HCT116 (cell line): ENCODE results near the gene CD163. TPM values are rescaled to one million over a fixed set of nuclear protein-coding genes. Genes with fewer than 3 reads are reported as not detected.
A peak's percentile ranks its signal among the peaks of the same experiment; 100 is the strongest.

Experiments
- ATAC-seq: fragments of 200-7000 bp; cut with Tn5 transposase; 2 replicates; pipeline ENCODE4 v1.9.1; 2020; ENCODE audit warnings: mild to moderate bottlenecking, moderate library complexity
- Bru-seq: library from RNA; stranded (reverse); fragments of 400-500 nt; gene quantifications from one replicate; lab custom pipeline; 2021; lab: Mats Ljungman, UMichigan
- BruChase-seq, 2 experiments: library from RNA; stranded (reverse); fragments of 400-500 nt; gene quantifications; one replicate each; lab custom pipeline; 2021; lab: Mats Ljungman, UMichigan
- BruUV-seq: library from RNA; stranded (reverse); fragments of 400-500 nt; replicated peaks from 2 replicates; lab custom pipeline; 2021; lab: Mats Ljungman, UMichigan
- CTCF ChIA-PET: fragments of 300-600 bp; sonication (Branson Sonifier 250); formaldehyde crosslinking; loops from one replicate; lab custom pipeline; 2021; ENCODE audit warnings: antibody characterized with exemption; lab: Charles Lee
- POLR2A ChIA-PET: fragments of 300-600, 350-600 bp; sonication (Branson Sonifier 250); formaldehyde crosslinking; loops from one replicate; lab custom pipeline; 2021; ENCODE audit warnings: antibody characterized with exemption; lab: Charles Lee
- RAD21 ChIA-PET, 2 experiments: fragments of 300-600 bp; sonication (Branson Sonifier 250); formaldehyde crosslinking; loops; one replicate each; lab custom pipeline; 2023; ENCODE audit warnings: low total read pairs in 2 of 2; ENCODE audit not compliant: uncharacterized antibody in 2 of 2, unreplicated experiment in 2 of 2, low non-redundant PET in 1 of 2; lab: Charles Lee
- DNase-seq: peaks from one replicate; pipeline ENCODE4 v3.0.0-alpha.2; 2010; ENCODE audit warnings: low read depth, low spot score
- H2AFZ ChIP-seq: fragments of 200-600 bp; shearing (Covaris generic), sonication (generic); 2 replicates; pipeline ENCODE4 v1.6.1; 2017; ENCODE audit warnings: low read depth, mixed run types, mixed read lengths, antibody characterized with exemption, low read length; ENCODE audit not compliant: poor library complexity, severe bottlenecking
- H3K27ac ChIP-seq: 2 replicates; pipeline ENCODE4 v1.5.1; 2012; ENCODE audit warnings: low read depth, low read length
- H3K27me3 ChIP-seq: fragments of 200-600 bp; sonication (generic); 2 replicates; pipeline ENCODE4 v1.6.1; 2016; ENCODE audit warnings: mixed run types, low read length, mixed read lengths; ENCODE audit not compliant: insufficient read depth
- H3K36me3 ChIP-seq, 2 experiments: fragments of 200-500 bp in 1 of 2; fragments of 200-600 bp in 1 of 2; sonication (Bioruptor generic) in 1 of 2; sonication (generic) in 1 of 2; 2 replicates each; pipeline versions ENCODE4 v1.5.1 to v1.6.1; 2014 to 2016; ENCODE audit warnings: low read length in 2 of 2, inconsistent platforms in 1 of 2, mixed read lengths in 1 of 2, mixed run types in 1 of 2; ENCODE audit not compliant: insufficient read depth in 2 of 2, control insufficient read depth in 1 of 2
- H3K4me1 ChIP-seq, 2 experiments: fragments of 200-600 bp in 1 of 2; sonication (generic) in 1 of 2; 2 replicates each; pipeline versions ENCODE4 v1.5.1 to v1.6.1; 2012 to 2017; ENCODE audit warnings: low read length in 2 of 2, inconsistent platforms in 1 of 2, mild to moderate bottlenecking in 1 of 2, mixed read lengths in 1 of 2, mixed run types in 1 of 2, moderate library complexity in 1 of 2; ENCODE audit not compliant: insufficient read depth in 2 of 2, control insufficient read depth in 1 of 2
- H3K4me2 ChIP-seq: fragments of 200-600 bp; sonication (generic); 2 replicates; pipeline ENCODE4 v1.6.1; 2017; ENCODE audit warnings: mixed run types, low read length, mixed read lengths
- H3K4me3 ChIP-seq, 2 experiments: fragments of 200-600 bp in 1 of 2; sonication (generic) in 1 of 2; replicated peaks in 1 of 2; 2 replicates each; pipeline ENCODE4 v1.5.1; 2011 to 2016; ENCODE audit warnings: low read length in 2 of 2, control low read depth in 1 of 2, low read depth in 1 of 2, mild to moderate bottlenecking in 1 of 2, mixed read lengths in 1 of 2, mixed run types in 1 of 2
- H3K79me2 ChIP-seq: fragments of 200-600 bp; sonication (generic); 2 replicates; pipeline ENCODE4 v1.6.1; 2017; ENCODE audit warnings: mild to moderate bottlenecking, mixed run types, low read length, moderate library complexity, mixed read lengths; ENCODE audit not compliant: insufficient read depth
- H3K9ac ChIP-seq: fragments of 200-600 bp; sonication (generic); 2 replicates; pipeline ENCODE4 v1.6.1; 2016; ENCODE audit warnings: low read length, mixed read lengths
- H3K9me2 ChIP-seq: fragments of 200-600 bp; sonication (generic), shearing (Covaris generic); 2 replicates; pipeline ENCODE4 v1.6.1; 2017; ENCODE audit warnings: mixed run types, mild to moderate bottlenecking, moderate library complexity; ENCODE audit not compliant: insufficient read depth
- H3K9me3 ChIP-seq, 2 experiments: fragments of 200-500 bp in 1 of 2; fragments of 200-600 bp in 1 of 2; sonication (Bioruptor generic) in 1 of 2; sonication (generic) in 1 of 2; 2 replicates each; pipeline ENCODE4 v1.6.1; 2014 to 2017; ENCODE audit warnings: low read length in 2 of 2, mixed read lengths in 2 of 2, inconsistent platforms in 1 of 2, low read depth in 1 of 2, mild to moderate bottlenecking in 1 of 2, mixed run types in 1 of 2, moderate library complexity in 1 of 2; ENCODE audit not compliant: control insufficient read depth in 1 of 2, insufficient read depth in 1 of 2
- H4K20me1 ChIP-seq: fragments of 200-600 bp; sonication (generic), shearing (Covaris generic); 2 replicates; pipeline ENCODE4 v1.6.1; 2017; ENCODE audit warnings: mixed run types, mild to moderate bottlenecking, moderate library complexity; ENCODE audit not compliant: insufficient read depth
- CBX3 ChIP-seq: IDR thresholded peaks from 2 replicates; pipeline ENCODE4 v1.6.1; 2012; ENCODE audit warnings: low read depth
- CTCF ChIP-seq, 3 experiments: fragments of 200-600 bp in 1 of 3; sonication (generic) in 1 of 3; IDR thresholded peaks in 2 of 3; conservative IDR thresholded peaks in 1 of 3; 2 replicates each; pipeline ENCODE4 v1.5.1; 2012 to 2017; ENCODE audit warnings: low read depth in 2 of 3, low read length in 2 of 3, antibody characterized with exemption in 1 of 3, borderline replicate concordance in 1 of 3, control low read depth in 1 of 3, mild to moderate bottlenecking in 1 of 3, mixed read lengths in 1 of 3, mixed run types in 1 of 3, moderate library complexity in 1 of 3; ENCODE audit not compliant: insufficient read depth in 1 of 3
- EZH2 ChIP-seq: fragments of 200-600 bp; sonication (generic); IDR thresholded peaks from 2 replicates; pipeline ENCODE4 v1.6.1; 2017; ENCODE audit warnings: antibody characterized with exemption, mixed run types
- FOSL1 ChIP-seq: IDR thresholded peaks from 2 replicates; pipeline ENCODE4 v1.6.1; 2012; ENCODE audit warnings: low read depth
- JUND ChIP-seq: IDR thresholded peaks from 2 replicates; pipeline ENCODE4 v1.6.1; 2012
- POLR2A ChIP-seq: IDR thresholded peaks from 2 replicates; pipeline ENCODE4 v1.7.0; 2011; ENCODE audit warnings: borderline replicate concordance; ENCODE audit not compliant: insufficient read depth, insufficient read length; ENCODE audit errors: extremely low read depth
- POLR2AphosphoS5 ChIP-seq: IDR thresholded peaks from 2 replicates; pipeline ENCODE4 v1.6.1; 2011; ENCODE audit warnings: mild to moderate bottlenecking, low read depth, low read length, moderate library complexity
- REST ChIP-seq: IDR thresholded peaks from 2 replicates; pipeline ENCODE4 v1.6.1; 2012; ENCODE audit warnings: low read depth
- SIN3A ChIP-seq: IDR thresholded peaks from 2 replicates; pipeline ENCODE4 v1.6.1; 2012; ENCODE audit warnings: low read depth
- SP1 ChIP-seq: IDR thresholded peaks from 2 replicates; pipeline ENCODE4 v1.6.1; 2012; ENCODE audit warnings: low read depth
- TCF7L2 ChIP-seq: IDR thresholded peaks from 2 replicates; pipeline ENCODE4 v1.7.0; 2011; ENCODE audit warnings: borderline replicate concordance, inconsistent platforms; ENCODE audit not compliant: insufficient read depth, insufficient read length; ENCODE audit errors: extremely low read depth
- ZFX ChIP-seq: fragments of 450-650 bp; IDR thresholded peaks from 2 replicates; pipeline ENCODE4 v1.6.1; 2017
- ZNF274 ChIP-seq: fragments of 200-500 bp; sonication (Bioruptor generic); IDR thresholded peaks from 2 replicates; pipeline ENCODE4 v1.6.1; 2014; ENCODE audit warnings: mild to moderate bottlenecking, low read depth, low read length, inconsistent platforms
- intact Hi-C: fragments of 100-400 bp; cut with micrococcal nuclease; formaldehyde crosslinking; loops from 2 replicates; pipeline ENCODE4 v1.10.0; 2022
- long read RNA-seq: library from polyadenylated mRNA; unstranded; transcript quantifications from one replicate; pipeline ENCODE4 v2.0.0, GENCODE V29; 2021; ENCODE audit not compliant: unreplicated experiment
- polyA plus RNA-seq: library from polyadenylated mRNA; unstranded; fragments of >200 nt; gene quantifications from 2 replicates; pipeline ENCODE4 v1.2.1, GENCODE V29; 2012; ENCODE audit warnings: missing spikeins
- total RNA-seq: library from RNA; stranded (reverse); gene quantifications from one replicate; pipeline ENCODE4 v1.2.1, GENCODE V29; 2021; ENCODE audit not compliant: unreplicated experiment
- TF ChIP-seq, protein P1 (sequence below): IDR thresholded peaks from 2 replicates; pipeline ENCODE4 v1.6.1; 2011; ENCODE audit warnings: mild to moderate bottlenecking, low read length, moderate library complexity; ENCODE audit not compliant: insufficient replicate concordance; ENCODE audit errors: extremely low read depth
- TF ChIP-seq, protein P2 (sequence below): IDR thresholded peaks from 2 replicates; pipeline ENCODE4 v1.6.1; 2012

The CD163 gene
- 1.4 TPM for total RNA-seq
- not detected in 2 replicates for polyA plus RNA-seq
- Bru-seq, nascent RNA = not detected
- not detected for BruChase-seq, experiment 1, labeled RNA remaining after a 6-hour chase
- BruChase-seq, experiment 2, labeled RNA remaining after a 2-hour chase = not detected
- long read RNA-seq = 0 reads

DNA sequence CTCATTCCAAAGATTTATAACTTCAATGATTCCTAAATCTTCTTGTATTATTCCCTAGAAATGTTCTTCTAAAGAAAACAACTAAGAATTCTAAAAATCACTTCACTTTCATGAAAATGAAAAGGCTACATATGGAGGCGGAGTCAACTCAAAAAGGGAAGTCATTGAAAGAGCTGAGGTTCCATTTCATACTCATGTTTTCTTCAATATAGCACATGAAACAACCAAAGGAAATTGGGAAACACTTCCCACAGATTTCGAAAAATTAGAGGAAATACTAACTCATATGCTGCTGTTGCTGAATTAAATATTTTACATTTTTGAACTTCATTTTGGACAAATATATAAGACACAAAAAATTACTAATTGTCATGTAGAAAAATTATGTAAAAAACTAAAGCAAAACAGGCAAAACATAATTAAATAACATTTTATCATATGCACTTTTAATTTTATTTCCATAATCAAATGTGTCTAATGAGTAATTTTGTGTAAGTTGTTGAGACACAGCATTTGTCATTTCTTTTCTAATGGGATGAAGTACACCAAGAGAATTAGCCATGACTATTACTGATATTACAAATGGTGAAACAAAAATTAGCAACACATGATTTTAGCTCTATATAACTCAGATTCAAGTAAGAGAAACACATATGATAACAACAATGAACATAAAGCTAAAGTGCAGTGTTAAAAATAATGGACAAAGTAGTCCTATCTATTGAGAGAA lies at the start of gene CD163:
Gene CD163, minus strand, starts transcription at position 92 of the 730 bp plus-strand sequence. Its CDS starts 87 bp downstream, at position 5.
- BruUV-seq = no TSS peak
- intact Hi-C loops = no loop called here
- Histone ChIP-seq H3K79me2 (no peaks in the 10 kb centered on the region), H4K20me1 (no peaks in the 10 kb centered on the region), H3K9me3 (no peaks in the 10 kb centered on the region), H3K4me1 (peaks cover 6 to 8% of the 10 kb centered on the region in 2 experiments; a peak in 3 of 4 replicates), H3K4me3 (no peak within 1 kb of the TSS), H3K9me2 (no peaks in the 10 kb centered on the region), H3K36me3 (no peaks in the 10 kb centered on the region), H2AFZ (peak within 1 kb of the TSS; percentile 36), H3K27ac (no peak within 1 kb of the TSS), H3K27me3 (no peaks in the 10 kb centered on the region), H3K4me2 (no peak within 1 kb of the TSS), H3K9ac (no peak within 1 kb of the TSS)
- RAD21 ChIA-PET = no interaction called here
- TF ChIP-seq EZH2 = no peak
- TF ChIP-seq, protein P1, sequence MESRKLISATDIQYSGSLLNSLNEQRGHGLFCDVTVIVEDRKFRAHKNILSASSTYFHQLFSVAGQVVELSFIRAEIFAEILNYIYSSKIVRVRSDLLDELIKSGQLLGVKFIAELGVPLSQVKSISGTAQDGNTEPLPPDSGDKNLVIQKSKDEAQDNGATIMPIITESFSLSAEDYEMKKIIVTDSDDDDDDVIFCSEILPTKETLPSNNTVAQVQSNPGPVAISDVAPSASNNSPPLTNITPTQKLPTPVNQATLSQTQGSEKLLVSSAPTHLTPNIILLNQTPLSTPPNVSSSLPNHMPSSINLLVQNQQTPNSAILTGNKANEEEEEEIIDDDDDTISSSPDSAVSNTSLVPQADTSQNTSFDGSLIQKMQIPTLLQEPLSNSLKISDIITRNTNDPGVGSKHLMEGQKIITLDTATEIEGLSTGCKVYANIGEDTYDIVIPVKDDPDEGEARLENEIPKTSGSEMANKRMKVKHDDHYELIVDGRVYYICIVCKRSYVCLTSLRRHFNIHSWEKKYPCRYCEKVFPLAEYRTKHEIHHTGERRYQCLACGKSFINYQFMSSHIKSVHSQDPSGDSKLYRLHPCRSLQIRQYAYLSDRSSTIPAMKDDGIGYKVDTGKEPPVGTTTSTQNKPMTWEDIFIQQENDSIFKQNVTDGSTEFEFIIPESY = no peak
- TF ChIP-seq POLR2A = no peak
- TF ChIP-seq, protein P2, sequence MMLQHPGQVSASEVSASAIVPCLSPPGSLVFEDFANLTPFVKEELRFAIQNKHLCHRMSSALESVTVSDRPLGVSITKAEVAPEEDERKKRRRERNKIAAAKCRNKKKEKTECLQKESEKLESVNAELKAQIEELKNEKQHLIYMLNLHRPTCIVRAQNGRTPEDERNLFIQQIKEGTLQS = no peak
- no peak for TF ChIP-seq CTCF (IDR thresholded peaks at IDR 0.05 in 2 of 3, conservative IDR thresholded peaks at IDR 0.05 in 1 of 3; ENCODE audit: borderline replicate concordance in 1 of 3, insufficient read depth in 1 of 3, low read depth in 2 of 3, low read length in 2 of 3)
- no peak for TF ChIP-seq TCF7L2
- TF ChIP-seq REST = no peak
- no peak for TF ChIP-seq JUND
- no peak for TF ChIP-seq POLR2AphosphoS5
- no peak for TF ChIP-seq FOSL1
- no peak for TF ChIP-seq SIN3A
- no peak for TF ChIP-seq ZNF274
- no peak for TF ChIP-seq SP1
- no peak for TF ChIP-seq ZFX
- no peak for TF ChIP-seq CBX3
- POLR2A ChIA-PET = interaction anchor here (1.0 kb wide), 1 partner anchor 9 kb away, joined by 3 read pairs; no protein-coding TSS in a partner anchor
- DNase-seq (no peak), ATAC-seq (no peak)
- CTCF ChIA-PET = no interaction called here
